Panc1 (cell line): ENCODE results near the gene GCN1. TPM values are rescaled to one million over a fixed set of nuclear protein-coding genes. Genes with fewer than 3 reads are reported as not detected.

Experiments
- ATAC-seq: fragments of 200-7000 bp; cut with Tn5 transposase; 2 replicates; pipeline ENCODE4 v1.9.1; 2020; ENCODE audit warnings: mild to moderate bottlenecking, moderate library complexity
- BruUV-seq: library from RNA; stranded (reverse); fragments of 400-500 nt; replicated peaks from 2 replicates; lab custom pipeline; 2021; lab: Mats Ljungman, UMichigan
- CTCF ChIA-PET: fragments of 300-600 bp; sonication (Branson Sonifier 250); formaldehyde crosslinking; loops from one replicate; lab custom pipeline; 2022; ENCODE audit warnings: antibody characterized with exemption; lab: Charles Lee
- POLR2A ChIA-PET: fragments of 300-600 bp; sonication (Branson Sonifier 250); formaldehyde crosslinking; loops from one replicate; lab custom pipeline; 2022; ENCODE audit warnings: antibody characterized with exemption; lab: Charles Lee
- DNase-seq: peaks from one replicate; pipeline ENCODE4 v3.0.0-alpha.2; 2010; ENCODE audit warnings: low read depth, low spot score
- H3K27ac ChIP-seq: 2 replicates; pipeline ENCODE4 v1.5.1; 2011; ENCODE audit warnings: mild to moderate bottlenecking, low read length, inconsistent platforms
- H3K27me3 ChIP-seq: fragments of 200-500 bp; sonication (Bioruptor generic); 2 replicates; pipeline ENCODE4 v1.6.0; 2014; ENCODE audit warnings: low read length, inconsistent platforms; ENCODE audit not compliant: control insufficient read depth, insufficient read depth
- H3K36me3 ChIP-seq: fragments of 200-500 bp; sonication (Bioruptor generic); 2 replicates; pipeline ENCODE4 v1.5.1; 2014; ENCODE audit warnings: inconsistent platforms, mild to moderate bottlenecking, low read length, moderate library complexity; ENCODE audit not compliant: control insufficient read depth, insufficient read depth
- H3K4me1 ChIP-seq: 2 replicates; pipeline ENCODE4 v1.5.1; 2011; ENCODE audit warnings: inconsistent platforms, mild to moderate bottlenecking, low read length, moderate library complexity; ENCODE audit not compliant: control insufficient read depth, insufficient read depth
- H3K4me3 ChIP-seq, 2 experiments: 2 replicates each; pipeline ENCODE4 v1.5.1; 2011 to 2012; ENCODE audit warnings: low read depth in 2 of 2, low read length in 2 of 2, mild to moderate bottlenecking in 2 of 2, inconsistent platforms in 1 of 2, moderate library complexity in 1 of 2
- H3K9me3 ChIP-seq: fragments of 200-500 bp; sonication (Bioruptor generic); 2 replicates; pipeline ENCODE4 v1.5.1; 2014; ENCODE audit warnings: low read depth, mild to moderate bottlenecking, inconsistent platforms, low read length, moderate library complexity; ENCODE audit not compliant: control insufficient read depth, insufficient read depth
- CTCF ChIP-seq: fragments of 450-650 bp; IDR thresholded peaks from 2 replicates; pipeline ENCODE4 v1.5.1; 2017; ENCODE audit warnings: mild to moderate bottlenecking
- POLR2AphosphoS5 ChIP-seq: IDR thresholded peaks from 2 replicates; pipeline ENCODE4 v1.6.1; 2012; ENCODE audit warnings: mild to moderate bottlenecking, low read depth, low read length, moderate library complexity
- REST ChIP-seq, 2 experiments: IDR thresholded peaks; 2 replicates each; pipeline ENCODE4 v1.6.1; 2011 to 2012; ENCODE audit warnings: low read depth in 2 of 2, control low read depth in 1 of 2, low read length in 1 of 2, mild to moderate bottlenecking in 1 of 2, moderate library complexity in 1 of 2; ENCODE audit not compliant: insufficient read depth in 1 of 2
- SIN3A ChIP-seq: IDR thresholded peaks from 2 replicates; pipeline ENCODE4 v1.6.1; 2012; ENCODE audit warnings: low read depth, mild to moderate bottlenecking, low read length, moderate library complexity, borderline replicate concordance; ENCODE audit not compliant: insufficient read depth
- TCF7L2 ChIP-seq: IDR thresholded peaks from 2 replicates; pipeline ENCODE4 v1.6.1; 2011; ENCODE audit warnings: mild to moderate bottlenecking, low read depth, low read length, inconsistent platforms
- in situ Hi-C: cut with HindIII; loops from 2 replicates; pipeline ENCODE4 v1.10.0; 2016; ENCODE audit warnings: low sequenced_read_pairs, low pct_unique_long_range_greater_than_20kb
- intact Hi-C: fragments of 100-400 bp; cut with micrococcal nuclease; formaldehyde crosslinking; loops from one replicate; pipeline ENCODE4 v1.10.0; 2022; ENCODE audit not compliant: unreplicated experiment
- microRNA-seq: library from miRNA; unstranded; fragments of <30 nt; microRNA quantifications from one replicate; pipeline ENCODE4 v1.1.0, GENCODE V29; 2020; ENCODE audit not compliant: unreplicated experiment
- total RNA-seq: library from RNA; stranded (reverse); gene quantifications from one replicate; pipeline ENCODE4 v1.2.1, GENCODE V29; 2021; ENCODE audit not compliant: unreplicated experiment

Gene GCN1
- total RNA-seq, 1 experiment from 2014 or later = 175 TPM

DNA sequence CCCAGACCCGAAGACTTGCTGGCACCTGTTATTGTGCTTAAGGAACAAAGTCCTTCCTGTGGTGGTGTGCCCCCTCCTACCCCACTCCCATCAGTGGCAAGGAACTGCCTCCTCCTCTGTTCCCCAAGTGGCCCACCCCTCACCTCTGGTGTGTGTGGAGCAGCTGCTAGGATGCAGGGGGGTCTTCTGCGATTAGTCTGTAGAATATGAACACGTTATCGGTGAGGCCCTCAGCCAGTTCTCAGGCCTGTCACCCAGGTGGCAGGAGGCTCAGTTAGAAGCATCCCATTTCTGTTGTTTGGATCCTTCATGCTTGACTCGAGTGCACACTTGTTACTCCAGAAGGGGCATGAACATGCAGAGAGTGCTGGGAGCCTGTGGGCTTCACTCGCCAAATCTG lies 117.3 kb downstream of the GCN1 start:
- no TSS peak for BruUV-seq
- intact Hi-C loops = no loop called here
- ATAC-seq (no peak), DNase-seq (no peak)
- H3K4me3 ChIP-seq = no peak overlapping the region
- no peaks in the 10 kb centered on the region for H3K36me3 ChIP-seq
- no peaks in the 10 kb centered on the region for H3K9me3 ChIP-seq
- in situ Hi-C loops = no loop called here
- H3K27me3 ChIP-seq = no peaks in the 10 kb centered on the region
- no peak for TF ChIP-seq REST (IDR thresholded peaks at IDR 0.05; ENCODE audit: insufficient read depth in 1 of 2, low read depth in 2 of 2, low read length in 1 of 2)
- TF ChIP-seq SIN3A = no peak
- no peak for TF ChIP-seq CTCF
- no peak for TF ChIP-seq TCF7L2
- TF ChIP-seq POLR2AphosphoS5 = no peak
- H3K27ac ChIP-seq = no peak overlapping the region
- H3K4me1 ChIP-seq = no peaks in the 10 kb centered on the region
- POLR2A ChIA-PET = no interaction called here
- CTCF ChIA-PET = no interaction called here

Small RNA genes lying within 50 kb of the gene (microRNA-seq; reads per million reads assigned to microRNA genes)
- 1.6 reads per million for gene MIR4498

Other genes with a start within 250 kb of the GCN1 start
- 22.2 TPM for gene BICDL1, start 205.5 kb downstream of the GCN1 start, total RNA-seq
- 62.0 TPM for gene RAB35, start 78.0 kb downstream of the GCN1 start, total RNA-seq
- gene RPLP0, start 6.4 kb upstream of the GCN1 start, total RNA-seq = 2,628 TPM
- 484 TPM for gene PXN, start 71.0 kb upstream of the GCN1 start, total RNA-seq
- 2,061 TPM for gene RNU4-2, start 97.2 kb upstream of the GCN1 start, total RNA-seq
- 1,565 TPM for gene RNU4-1, start 98.5 kb upstream of the GCN1 start, total RNA-seq
- 1.5 TPM for gene SIRT4, start 107.6 kb upstream of the GCN1 start, total RNA-seq
- gene PLA2G1B, start 133.1 kb upstream of the GCN1 start, total RNA-seq = 0.69 TPM
- gene MSI1, start 174.4 kb upstream of the GCN1 start, total RNA-seq = 4.1 TPM
- gene COX6A1, start 243.4 kb upstream of the GCN1 start, total RNA-seq = 557 TPM